NT2/D1 (cell line): ENCODE data around the gene STARD5.

ENCODE experiments used
- YY1 ChIP-seq: IDR thresholded peaks from 2 replicates; pipeline ENCODE4 v1.6.1; 2011; ENCODE audit not compliant: insufficient read length, insufficient read depth
- ZNF274 ChIP-seq: IDR thresholded peaks from 2 replicates; pipeline ENCODE4 v1.6.1; 2011; ENCODE audit warnings: mild to moderate bottlenecking, low read depth, low read length

DNA sequence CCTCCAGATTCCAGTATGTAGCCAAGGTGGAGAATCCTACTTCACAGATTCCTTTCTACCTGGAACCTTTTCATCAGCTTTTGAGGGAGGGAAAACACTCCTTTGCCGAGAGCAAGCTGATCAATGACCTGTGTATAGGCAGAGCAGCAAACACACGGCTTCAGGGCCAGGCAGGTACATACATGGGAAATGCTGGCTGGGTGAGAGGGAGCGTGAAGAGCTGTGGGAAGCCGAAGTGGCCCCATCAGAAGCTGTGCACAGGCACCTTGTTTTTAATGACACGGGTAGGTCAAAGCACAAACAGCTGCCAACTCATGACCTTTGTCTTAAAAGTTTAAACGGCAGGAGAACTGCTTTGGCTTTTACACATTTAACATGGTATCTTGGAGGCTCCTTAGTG is 25.3 kb downstream of the STARD5 start:
- TF ChIP-seq ZNF274 (no peak), YY1 (no peak)
